GM21423 (cell line): ENCODE results near the gene TRMT11.
A peak's percentile ranks its signal among the peaks of the same experiment; 100 is the strongest.
"Not testable (repeated sequence)": the region's sequence is repeated elsewhere in the genome, so short reads cannot be mapped to it uniquely, and the experiment has no call there.

Experiments
- ATAC-seq: cut with Tn5 transposase; IDR thresholded peaks from one replicate; pipeline ENCODE4 v1.9.1; 2021; ENCODE audit warnings: mild to moderate bottlenecking, moderate library complexity; ENCODE audit not compliant: unreplicated experiment

Gene TRMT11

GRCh38 chr6:126041516-126041915, 55.2 kb downstream of the TRMT11 start:
- ATAC-seq: no peak

- ATAC-seq: no peak
Observed at GRCh38 chr6:126042001-126042419, 55.7 kb downstream of the TRMT11 start.

GRCh38 chr6:126047648-126048047, 61.3 kb downstream of the TRMT11 start:
- no peak for ATAC-seq

GRCh38 chr6:126048635-126049034, 62.3 kb downstream of the TRMT11 start:
- no peak for ATAC-seq

- no peak for ATAC-seq
Observed at GRCh38 chr6:126050795-126051194, 64.5 kb downstream of the TRMT11 start.

- ATAC-seq: no peak
Observed at GRCh38 chr6:126051791-126052190, 65.5 kb downstream of the TRMT11 start.

GRCh38 chr6:126052485-126052884, 66.1 kb downstream of the TRMT11 start:
- no peak for ATAC-seq

GRCh38 chr6:126054258-126054702, 67.9 kb downstream of the TRMT11 start:
- no peak for ATAC-seq

GRCh38 chr6:126054802-126055201, 68.5 kb downstream of the TRMT11 start:
- no peak for ATAC-seq

- no peak for ATAC-seq
Observed at GRCh38 chr6:126055449-126055848, 69.1 kb downstream of the TRMT11 start.

GRCh38 chr6:126056355-126057004, 70.1 kb downstream of the TRMT11 start:
- no peak for ATAC-seq

- not testable (repeated sequence) for ATAC-seq
Observed at GRCh38 chr6:126058085-126058484, 71.7 kb downstream of the TRMT11 start.

GRCh38 chr6:126060400-126060799, 74.1 kb downstream of the TRMT11 start:
- no peak for ATAC-seq

GRCh38 chr6:126063512-126064146, 77.3 kb downstream of the TRMT11 start:
- ATAC-seq: peak; percentile 77

GRCh38 chr6:126064257-126064747, 78.0 kb downstream of the TRMT11 start:
- ATAC-seq: no peak

- no peak for ATAC-seq
Observed at GRCh38 chr6:126064748-126065401, 78.5 kb downstream of the TRMT11 start.

- no peak for ATAC-seq
Observed at GRCh38 chr6:126066053-126067048, 80.0 kb downstream of the TRMT11 start.

GRCh38 chr6:126067073-126067472, 80.7 kb downstream of the TRMT11 start:
- ATAC-seq: no peak

GRCh38 chr6:126069449-126069848, 83.1 kb downstream of the TRMT11 start:
- ATAC-seq: no peak

GRCh38 chr6:126071000-126071647, 84.8 kb downstream of the TRMT11 start:
- ATAC-seq: no peak
